NB4 (cell line): ENCODE data around the gene AURKA.

ENCODE experiments used
- MYC ChIP-seq: IDR thresholded peaks from 2 replicates; pipeline ENCODE4 v1.6.1; 2011; ENCODE audit warnings: low read depth, low read length
- POLR2A ChIP-seq: IDR thresholded peaks from 2 replicates; pipeline ENCODE4 v1.6.1; 2011; ENCODE audit warnings: mild to moderate bottlenecking; ENCODE audit not compliant: insufficient read length; ENCODE audit errors: extremely low read depth
- TF ChIP-seq, protein P1 (sequence below): IDR thresholded peaks from one replicate; pipeline ENCODE4 v1.5.1; 2012; ENCODE audit warnings: low read depth, low read length

DNA sequence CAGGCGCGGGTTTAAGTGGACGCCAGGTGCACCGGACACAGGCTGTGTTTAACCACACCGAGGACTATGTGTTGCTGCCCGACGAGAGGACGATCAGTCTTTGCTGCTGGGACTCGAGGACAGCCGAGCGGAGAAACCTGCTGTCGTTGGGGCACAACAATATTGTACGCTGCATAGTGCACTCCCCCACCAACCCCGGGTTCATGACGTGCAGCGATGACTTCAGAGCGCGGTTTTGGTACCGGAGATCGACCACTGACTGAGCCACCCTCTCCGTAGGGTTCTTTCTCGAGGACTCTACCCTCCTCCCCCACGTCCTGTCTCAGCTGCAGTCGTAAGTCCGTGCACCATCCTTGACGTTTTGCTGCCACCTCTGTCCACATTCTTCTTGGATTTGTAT is 11.4 kb upstream of the AURKA start:
- TF ChIP-seq, protein P1, sequence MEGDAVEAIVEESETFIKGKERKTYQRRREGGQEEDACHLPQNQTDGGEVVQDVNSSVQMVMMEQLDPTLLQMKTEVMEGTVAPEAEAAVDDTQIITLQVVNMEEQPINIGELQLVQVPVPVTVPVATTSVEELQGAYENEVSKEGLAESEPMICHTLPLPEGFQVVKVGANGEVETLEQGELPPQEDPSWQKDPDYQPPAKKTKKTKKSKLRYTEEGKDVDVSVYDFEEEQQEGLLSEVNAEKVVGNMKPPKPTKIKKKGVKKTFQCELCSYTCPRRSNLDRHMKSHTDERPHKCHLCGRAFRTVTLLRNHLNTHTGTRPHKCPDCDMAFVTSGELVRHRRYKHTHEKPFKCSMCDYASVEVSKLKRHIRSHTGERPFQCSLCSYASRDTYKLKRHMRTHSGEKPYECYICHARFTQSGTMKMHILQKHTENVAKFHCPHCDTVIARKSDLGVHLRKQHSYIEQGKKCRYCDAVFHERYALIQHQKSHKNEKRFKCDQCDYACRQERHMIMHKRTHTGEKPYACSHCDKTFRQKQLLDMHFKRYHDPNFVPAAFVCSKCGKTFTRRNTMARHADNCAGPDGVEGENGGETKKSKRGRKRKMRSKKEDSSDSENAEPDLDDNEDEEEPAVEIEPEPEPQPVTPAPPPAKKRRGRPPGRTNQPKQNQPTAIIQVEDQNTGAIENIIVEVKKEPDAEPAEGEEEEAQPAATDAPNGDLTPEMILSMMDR, result no peak
- no peak for TF ChIP-seq POLR2A
- no peak for TF ChIP-seq MYC
